Thymus (tissue), 14 donors: Measurements from ENCODE around the gene TASOR. TPM values are rescaled to one million over a fixed set of nuclear protein-coding genes. Genes with fewer than 3 reads are reported as not detected.
A peak's percentile ranks its signal among the peaks of the same experiment; 100 is the strongest.
"Not testable (repeated sequence)": the region's sequence is repeated elsewhere in the genome, so short reads cannot be mapped to it uniquely, and the experiment has no call there.

Experiments used
- DNase-seq, 9 donors: peaks; one replicate each; pipeline ENCODE4 v3.0.0-alpha.2; 2013; ENCODE audit warnings: low spot score in 9 of 9, low read depth in 6 of 9, missing footprints in 1 of 9
- H3K27ac ChIP-seq, 2 donors: one replicate each; pipeline ENCODE4 v1.5.1; 2013; ENCODE audit warnings: control low read depth in 1 of 2, low read depth in 1 of 2, low read length in 1 of 2, mild to moderate bottlenecking in 1 of 2, moderate library complexity in 1 of 2
- H3K27me3 ChIP-seq, 2 donors: one replicate each; pipeline ENCODE4 v1.5.1; 2013; ENCODE audit warnings: low read length in 1 of 2; ENCODE audit not compliant: control insufficient read depth in 2 of 2, insufficient read depth in 1 of 2
- H3K36me3 ChIP-seq, 2 donors: one replicate each; pipeline ENCODE4 v1.5.1; 2013; ENCODE audit warnings: low read length in 1 of 2, mild to moderate bottlenecking in 1 of 2, moderate library complexity in 1 of 2; ENCODE audit not compliant: control insufficient read depth in 2 of 2, insufficient read depth in 2 of 2
- H3K4me1 ChIP-seq, 2 donors: one replicate each; pipeline ENCODE4 v1.5.1; 2013; ENCODE audit warnings: low read length in 2 of 2; ENCODE audit not compliant: control insufficient read depth in 2 of 2, insufficient read depth in 2 of 2
- H3K4me3 ChIP-seq, 2 donors: one replicate each; pipeline ENCODE4 v1.5.1; 2013; ENCODE audit warnings: low read length in 2 of 2, control low read depth in 1 of 2, mild to moderate bottlenecking in 1 of 2
- H3K9me3 ChIP-seq, 2 donors: one replicate each; pipeline ENCODE4 v1.5.1; 2013; ENCODE audit warnings: low read length in 1 of 2, mild to moderate bottlenecking in 1 of 2; ENCODE audit not compliant: control insufficient read depth in 2 of 2, insufficient read depth in 1 of 2
- WGBS: extraction: QIAGEN DNeasy Blood & Tissue Kit; methylation state at CpG from one replicate; pipeline ENCODE4 v1.1.7; 2013; 5-methylcytosine and 5-hydroxymethylcytosine counted together
- long read RNA-seq, 10 donors: transcript quantifications; one replicate each; lab custom pipeline, GENCODE V29; 2026
- polyA plus RNA-seq: library from polyadenylated mRNA; stranded (reverse); fragments of 200-250 nt; gene quantifications from one replicate; pipeline ENCODE4 v1.2.3, GENCODE V29; 2013
- total RNA-seq: library from RNA; stranded (reverse); fragments of 120-200 nt; gene quantifications from one replicate; pipeline ENCODE4 v1.2.4, GENCODE V29; 2013
- donor health status: healthy.

The TASOR gene, protein sequence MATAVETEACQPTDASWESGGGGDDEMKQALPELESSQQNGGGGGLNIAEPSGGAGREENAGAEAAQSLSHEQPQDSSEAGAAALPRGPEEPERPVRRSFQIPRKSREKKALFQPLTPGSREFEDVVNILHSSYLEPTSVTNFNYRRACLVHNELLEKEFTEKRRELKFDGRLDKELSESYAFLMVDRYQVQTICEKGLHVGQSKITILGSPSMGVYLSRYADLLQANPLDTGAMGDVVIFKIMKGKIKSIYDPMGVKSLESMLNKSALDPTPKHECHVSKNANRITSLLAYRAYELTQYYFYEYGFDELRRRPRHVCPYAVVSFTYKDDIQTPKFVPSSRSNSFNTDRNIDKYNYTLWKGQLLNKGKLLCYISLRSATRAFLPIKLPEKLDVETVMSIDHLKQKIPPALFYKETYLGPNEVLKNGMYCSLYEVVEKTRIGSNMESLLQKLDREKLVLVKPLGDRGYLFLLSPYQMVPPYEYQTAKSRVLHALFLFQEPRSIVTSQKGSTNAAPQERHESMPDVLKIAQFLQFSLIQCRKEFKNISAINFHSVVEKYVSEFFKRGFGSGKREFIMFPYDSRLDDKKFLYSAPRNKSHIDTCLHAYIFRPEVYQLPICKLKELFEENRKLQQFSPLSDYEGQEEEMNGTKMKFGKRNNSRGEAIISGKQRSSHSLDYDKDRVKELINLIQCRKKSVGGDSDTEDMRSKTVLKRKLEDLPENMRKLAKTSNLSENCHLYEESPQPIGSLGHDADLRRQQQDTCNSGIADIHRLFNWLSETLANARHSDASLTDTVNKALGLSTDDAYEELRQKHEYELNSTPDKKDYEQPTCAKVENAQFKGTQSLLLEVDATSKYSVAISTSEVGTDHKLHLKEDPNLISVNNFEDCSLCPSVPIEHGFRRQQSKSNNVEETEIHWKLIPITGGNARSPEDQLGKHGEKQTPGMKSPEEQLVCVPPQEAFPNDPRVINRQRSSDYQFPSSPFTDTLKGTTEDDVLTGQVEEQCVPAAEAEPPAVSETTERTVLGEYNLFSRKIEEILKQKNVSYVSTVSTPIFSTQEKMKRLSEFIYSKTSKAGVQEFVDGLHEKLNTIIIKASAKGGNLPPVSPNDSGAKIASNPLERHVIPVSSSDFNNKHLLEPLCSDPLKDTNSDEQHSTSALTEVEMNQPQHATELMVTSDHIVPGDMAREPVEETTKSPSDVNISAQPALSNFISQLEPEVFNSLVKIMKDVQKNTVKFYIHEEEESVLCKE (N-terminal part only)
- 74.2 TPM for total RNA-seq
- 55.7 TPM for polyA plus RNA-seq
- long read RNA-seq, donor 1 = 0 reads
- long read RNA-seq, donor 2, full-length matches to known transcripts = 8 of 29 reads
- long read RNA-seq, donor 2, partial matches to known transcripts = 21 of 29 reads
- long read RNA-seq, donor 2, other reads (novel, unspliced or antisense) = 0 of 29 reads
- long read RNA-seq, donor 3, full-length matches to known transcripts = 1 of 6 reads
- long read RNA-seq, donor 3, partial matches to known transcripts = 5 of 6 reads
- long read RNA-seq, donor 3, other reads (novel, unspliced or antisense) = 0 of 6 reads
- long read RNA-seq, donor 4, full-length matches to known transcripts = 1 of 1 reads
- long read RNA-seq, donor 4, partial matches to known transcripts = 0 of 1 reads
- long read RNA-seq, donor 4, other reads (novel, unspliced or antisense) = 0 of 1 reads
- long read RNA-seq, donor 5, partial matches to known transcripts = 5 of 5 reads
- long read RNA-seq, donor 5, other reads (novel, unspliced or antisense) = 0 of 5 reads
- long read RNA-seq, donor 6, full-length matches to known transcripts = 2 of 17 reads
- long read RNA-seq, donor 6, partial matches to known transcripts = 15 of 17 reads
- long read RNA-seq, donor 6, other reads (novel, unspliced or antisense) = 0 of 17 reads
- long read RNA-seq, donor 7 = 0 reads
- long read RNA-seq, donor 8 = 0 reads
- long read RNA-seq, donor 9, full-length matches to known transcripts = 1 of 1 reads
- long read RNA-seq, donor 9, partial matches to known transcripts = 0 of 1 reads
- long read RNA-seq, donor 9, other reads (novel, unspliced or antisense) = 0 of 1 reads
- long read RNA-seq, donor 10 = 0 reads

DNA sequence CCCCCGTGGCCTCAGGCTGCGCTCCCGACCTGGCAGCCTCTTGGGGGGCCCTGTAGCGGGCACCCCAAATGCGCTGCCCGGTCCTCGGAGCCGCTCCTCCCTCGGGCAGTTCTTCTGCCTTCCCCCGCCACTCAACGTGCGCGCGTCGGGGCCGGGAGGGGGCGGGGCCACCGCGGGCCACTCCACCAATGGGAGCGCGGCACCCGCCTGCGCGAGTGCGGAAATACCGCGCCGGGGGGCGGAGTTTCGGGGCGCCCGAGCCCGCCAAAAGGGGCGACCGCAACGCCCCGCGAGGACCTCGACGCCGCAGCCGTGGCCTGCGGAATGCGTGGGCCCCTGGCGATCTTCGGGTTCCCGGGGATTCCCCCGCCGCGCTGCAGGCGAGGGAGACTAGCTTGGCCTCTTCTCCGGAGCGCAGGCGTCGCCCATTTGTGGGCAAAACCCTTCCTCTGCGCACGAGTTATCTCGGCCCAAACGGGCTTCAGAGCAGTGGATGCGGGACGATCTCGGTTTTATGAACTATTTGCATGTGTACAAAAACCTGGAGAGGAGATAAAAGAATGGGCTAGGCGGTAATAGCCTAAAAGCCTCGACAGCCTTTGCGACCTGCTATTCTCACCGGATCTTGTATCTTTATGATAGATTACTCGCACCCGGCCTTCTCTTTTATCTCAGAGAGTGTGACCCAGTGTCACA lies at the start of gene TASOR:
TSS of gene TASOR (minus strand) at position 144 of the 696 bp plus-strand sequence. CDS start 259 bp downstream, outside the sequence.
- H3K36me3 ChIP-seq = peaks cover 3 to 12% of the 10 kb centered on the region in 2 donors
- H3K4me1 ChIP-seq = peaks cover 4% of the 10 kb centered on the region in 2 donors

DNA sequence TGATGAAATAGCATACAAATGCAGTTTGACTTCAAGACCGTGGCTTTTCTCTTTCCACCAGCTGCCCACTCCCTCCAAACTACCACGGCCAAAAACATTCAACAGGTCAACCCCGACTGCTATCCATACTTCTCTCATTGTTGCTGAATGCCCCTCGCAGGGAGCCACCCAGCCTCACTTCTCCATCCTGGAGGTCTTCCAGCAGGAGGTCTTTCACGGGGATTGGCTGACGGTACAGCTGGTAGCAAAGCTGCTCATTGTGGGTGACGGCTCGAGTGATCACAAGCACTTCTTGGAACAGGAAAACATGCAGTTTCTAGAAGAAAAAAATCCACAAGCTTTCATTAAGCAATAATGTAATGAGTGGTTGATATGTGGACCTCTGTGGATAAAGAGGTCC lies 49.0 kb upstream of the TASOR start:
- peaks cover 47 to 79% of the 10 kb centered on the region in 2 donors for H3K36me3 ChIP-seq
- no peak for DNase-seq
- 98% methylated on average over 8 of the region's 8 CpGs for WGBS
- H3K27ac ChIP-seq = no peak overlapping the region
- no peaks in the 10 kb centered on the region for H3K27me3 ChIP-seq
- H3K4me1 ChIP-seq = no peaks in the 10 kb centered on the region
- no peaks in the 10 kb centered on the region for H3K9me3 ChIP-seq
- no peak overlapping the region for H3K4me3 ChIP-seq

More for the DNA sequence above, at the start of gene TASOR:
- WGBS = 21% methylated on average over 68 of the region's 68 CpGs
- peak within 1 kb of the TSS; percentile 76 to 90 for H3K4me3 ChIP-seq
- peak in 8 of 9 donors; percentile 56 to 93 (median 80) for DNase-seq
- H3K27ac ChIP-seq = peak within 1 kb of the TSS; percentile 100
- H3K27me3 ChIP-seq = no peaks in the 10 kb centered on the region
- peaks cover 0 to 7% of the 10 kb centered on the region in 2 donors for H3K9me3 ChIP-seq

DNA sequence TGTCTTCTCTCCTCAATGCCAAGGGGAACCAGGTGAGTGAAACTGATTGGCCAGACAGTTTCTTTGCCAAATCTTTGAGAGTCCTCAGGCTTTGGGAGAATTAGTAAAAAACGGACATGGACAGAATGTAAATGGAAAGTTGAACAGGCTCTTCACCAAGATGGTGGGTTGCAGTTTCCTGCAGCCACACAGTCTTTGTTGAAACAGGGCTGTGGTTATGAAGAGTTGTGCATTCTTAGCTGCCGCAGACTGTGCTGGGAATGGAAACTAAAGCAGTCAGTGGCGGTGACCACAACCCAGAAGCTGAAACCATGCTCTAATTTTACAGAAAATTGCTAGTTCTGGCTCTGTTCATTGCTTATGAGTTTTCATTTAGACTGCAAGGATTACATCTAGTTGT lies 42.1 kb upstream of the TASOR start:
- Histone ChIP-seq H3K4me1 (peaks cover 7% of the 10 kb centered on the region in 2 donors), H3K36me3 (peaks cover 32 to 63% of the 10 kb centered on the region in 2 donors), H3K27ac (peak overlapping the region; percentile 32 to 73), H3K9me3 (no peaks in the 10 kb centered on the region), H3K4me3 (no peak overlapping the region), H3K27me3 (no peaks in the 10 kb centered on the region)
- peak in 7 of 9 donors; percentile 12 to 77 (median 39) for DNase-seq
- WGBS = 9% methylated on average over 3 of the region's 3 CpGs

DNA sequence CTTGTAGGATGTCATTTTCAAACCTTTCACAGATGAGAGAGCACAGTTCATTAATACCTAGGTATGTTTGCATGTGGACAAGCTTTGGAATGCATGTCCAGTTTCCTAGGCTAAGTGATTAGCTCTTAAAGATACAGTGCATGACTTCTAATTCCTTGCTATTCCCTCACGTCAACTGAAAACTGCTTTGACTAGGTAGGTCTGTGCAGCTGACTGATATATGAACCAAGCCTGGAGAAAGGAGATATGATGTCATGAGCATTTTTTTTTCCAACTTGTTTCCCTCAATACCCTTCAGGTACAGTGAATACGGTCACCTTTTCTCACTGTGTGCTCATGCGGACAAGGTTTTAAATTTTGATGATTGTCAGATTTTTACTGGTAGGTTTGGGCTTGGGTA lies 41.6 kb upstream of the TASOR start:
- Histone ChIP-seq H3K4me1 (peaks cover 7% of the 10 kb centered on the region in 2 donors), H3K36me3 (peaks cover 30 to 59% of the 10 kb centered on the region in 2 donors), H3K9me3 (no peaks in the 10 kb centered on the region), H3K4me3 (no peak overlapping the region), H3K27ac (peak overlapping the region; percentile 32 to 73), H3K27me3 (no peaks in the 10 kb centered on the region)
- WGBS = 97% methylated on average over 3 of the region's 3 CpGs
- DNase-seq = no peak

DNA sequence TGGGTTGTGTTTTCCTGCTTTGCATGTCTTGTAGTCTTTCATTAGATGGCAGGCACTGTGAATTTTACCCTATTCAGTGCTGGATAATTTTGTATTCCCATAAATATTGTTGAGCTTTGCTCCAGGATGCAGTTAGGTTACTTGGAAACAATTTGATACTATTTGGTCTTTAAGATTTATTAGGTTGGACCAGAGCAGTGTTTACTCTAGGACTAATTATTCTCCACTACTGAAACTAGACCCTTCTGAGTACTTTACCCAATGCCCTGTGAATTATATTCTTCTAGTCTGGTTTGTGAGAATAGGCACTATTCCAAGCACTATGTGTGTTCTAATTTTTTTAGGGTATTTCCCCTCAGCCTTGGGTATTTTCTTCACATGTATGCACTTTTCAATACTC lies 37.8 kb upstream of the TASOR start:
- Histone ChIP-seq H3K9me3 (peaks cover 0 to 4% of the 10 kb centered on the region in 2 donors), H3K36me3 (peaks cover 8 to 24% of the 10 kb centered on the region in 2 donors), H3K27me3 (no peaks in the 10 kb centered on the region), H3K4me3 (no peak overlapping the region), H3K27ac (no peak overlapping the region), H3K4me1 (peaks cover 3 to 10% of the 10 kb centered on the region in 2 donors)
- DNase-seq = no peak

DNA sequence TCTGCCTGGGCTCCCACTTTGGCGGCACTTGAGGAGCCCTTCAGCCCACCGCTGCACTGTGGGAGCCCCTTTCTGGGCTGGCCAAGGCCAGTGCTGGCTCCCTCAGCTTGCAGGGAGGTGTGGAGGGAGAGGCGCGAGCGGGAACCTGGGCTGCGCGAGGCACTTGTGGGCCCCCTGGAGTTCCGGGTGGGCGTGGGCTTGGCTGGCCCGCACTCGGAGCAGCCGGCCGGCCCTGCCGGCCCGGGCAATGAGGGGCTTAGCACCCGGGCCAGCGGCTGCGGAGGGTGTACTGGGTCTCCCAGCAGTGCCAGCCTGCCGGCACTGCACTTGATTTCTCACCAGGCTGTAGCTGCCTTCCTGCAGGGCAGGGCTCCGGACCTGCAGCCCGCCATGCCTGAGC lies 35.7 kb upstream of the TASOR start:
- H3K9me3 ChIP-seq, H3K27ac ChIP-seq, H3K27me3 ChIP-seq, H3K4me1 ChIP-seq, H3K4me3 ChIP-seq, H3K36me3 ChIP-seq, DNase-seq: not testable (repeated sequence)
- WGBS = 98% methylated on average over 21 of the region's 21 CpGs

DNA sequence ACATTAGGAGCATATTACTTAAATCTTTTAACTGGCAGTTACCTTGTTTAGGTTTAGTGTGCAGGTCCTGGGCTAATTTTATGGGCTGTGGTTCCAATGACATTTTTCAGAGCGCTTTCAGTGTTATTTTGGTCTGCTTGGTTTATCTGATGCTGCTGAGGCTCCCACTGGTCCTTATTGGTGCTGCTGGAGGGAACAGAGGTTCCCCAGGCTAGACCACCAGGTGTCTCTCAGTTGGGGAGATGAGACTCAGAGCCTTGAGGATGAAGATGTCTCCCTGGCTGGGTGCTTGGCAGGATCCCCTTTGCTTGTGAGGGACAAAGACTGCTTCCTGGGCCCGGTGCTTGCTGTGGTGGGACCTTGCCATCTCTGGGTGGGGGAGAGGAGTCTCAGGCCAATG lies 28.3 kb upstream of the TASOR start:
- DNase-seq = no peak
- 96% methylated on average over 2 of the region's 2 CpGs for WGBS
- peaks cover 0 to 3% of the 10 kb centered on the region in 2 donors for H3K9me3 ChIP-seq
- H3K27me3 ChIP-seq = no peaks in the 10 kb centered on the region
- no peak overlapping the region for H3K27ac ChIP-seq
- no peak overlapping the region for H3K4me3 ChIP-seq
- H3K36me3 ChIP-seq = no peaks in the 10 kb centered on the region
- no peaks in the 10 kb centered on the region for H3K4me1 ChIP-seq
